HG03060 (cell line): ENCODE measurements around the gene GRIP1.
A peak's percentile ranks its signal among the peaks of the same experiment; 100 is the strongest.
"Not testable (repeated sequence)": the region's sequence is repeated elsewhere in the genome, so short reads cannot be mapped to it uniquely, and the experiment has no call there.

Experiments used
- ATAC-seq: cut with Tn5 transposase; IDR thresholded peaks from one replicate; pipeline ENCODE4 v1.9.1; 2021; ENCODE audit warnings: low read depth, moderate number of reproducible peaks; ENCODE audit not compliant: unreplicated experiment

Gene GRIP1

DNA sequence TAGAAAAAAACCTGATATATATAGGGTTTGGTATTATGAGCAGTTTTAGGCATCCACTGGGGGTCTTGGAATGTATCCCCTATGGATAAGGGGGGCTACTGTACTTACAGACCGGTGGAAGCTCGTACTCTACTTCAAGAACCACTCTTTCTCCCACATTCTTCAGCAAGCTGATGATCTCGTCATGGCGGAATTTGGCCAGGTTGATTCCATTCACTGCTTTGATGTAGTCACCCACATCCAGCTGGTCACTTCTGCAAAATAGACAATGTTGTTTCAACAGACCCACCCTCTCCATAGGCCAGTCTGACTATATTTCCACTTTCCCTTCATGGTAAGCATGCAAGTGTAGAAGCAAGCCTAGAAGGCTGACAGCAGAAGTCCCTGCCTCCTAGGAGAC lies 139.9 kb downstream of the GRIP1 start:
- no peak for ATAC-seq

DNA sequence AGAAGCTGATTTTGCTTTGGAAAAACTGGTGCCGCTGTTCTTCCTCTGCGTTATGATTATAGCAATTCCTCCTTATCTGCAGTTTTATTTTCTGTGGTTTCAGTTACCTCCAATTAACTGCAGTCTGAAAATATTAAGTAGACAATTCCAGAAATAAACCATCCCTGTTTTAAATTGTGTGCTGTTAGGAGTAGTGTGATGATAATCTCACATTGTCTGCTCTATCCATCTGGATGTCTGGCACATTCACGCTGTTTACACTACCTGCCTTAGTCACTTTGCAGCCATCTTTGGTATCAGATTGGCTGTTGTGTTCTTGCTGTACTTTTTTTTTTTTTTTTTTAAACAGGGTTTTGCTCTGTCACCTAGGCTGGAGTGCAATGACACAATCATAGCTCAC lies 141.0 kb downstream of the GRIP1 start:
- ATAC-seq: no peak

DNA sequence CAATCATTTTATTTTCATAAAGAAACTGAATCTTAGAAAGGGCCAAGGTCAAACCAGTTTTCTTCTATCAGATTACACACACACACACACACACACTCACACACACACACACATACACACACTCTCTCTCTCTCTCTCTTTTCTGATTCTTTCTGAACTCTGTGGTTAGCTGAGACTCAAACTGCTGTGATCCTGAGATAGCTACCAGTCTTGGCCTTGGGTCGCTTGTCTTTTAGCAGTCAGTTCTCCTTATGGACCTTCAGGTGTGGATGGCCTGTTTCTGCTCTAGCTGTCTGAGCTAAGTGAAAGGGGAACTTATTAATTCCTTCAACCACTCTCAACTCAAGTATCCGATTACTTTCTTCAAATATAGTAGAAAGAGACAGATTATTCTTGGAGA lies 145.1 kb downstream of the GRIP1 start:
- ATAC-seq: no peak

DNA sequence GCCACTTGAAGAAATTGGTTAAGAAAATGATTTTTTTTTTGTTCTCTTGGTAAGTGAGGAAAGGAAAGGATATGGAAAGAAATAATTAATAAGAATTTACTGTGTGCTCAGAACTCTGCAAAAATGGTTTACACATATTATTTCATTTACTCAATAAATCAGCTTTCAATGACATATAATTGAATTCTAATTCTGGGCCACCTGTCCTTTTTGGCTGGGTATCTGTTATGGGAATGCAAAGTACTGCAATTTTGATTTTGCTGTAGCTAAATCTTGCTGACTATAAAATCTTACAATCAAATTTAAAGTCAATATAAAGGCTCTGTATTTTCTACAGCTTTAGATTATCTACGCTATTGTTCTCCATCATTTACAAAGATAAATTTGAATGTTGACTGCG lies 147.1 kb downstream of the GRIP1 start:
- ATAC-seq: no peak

DNA sequence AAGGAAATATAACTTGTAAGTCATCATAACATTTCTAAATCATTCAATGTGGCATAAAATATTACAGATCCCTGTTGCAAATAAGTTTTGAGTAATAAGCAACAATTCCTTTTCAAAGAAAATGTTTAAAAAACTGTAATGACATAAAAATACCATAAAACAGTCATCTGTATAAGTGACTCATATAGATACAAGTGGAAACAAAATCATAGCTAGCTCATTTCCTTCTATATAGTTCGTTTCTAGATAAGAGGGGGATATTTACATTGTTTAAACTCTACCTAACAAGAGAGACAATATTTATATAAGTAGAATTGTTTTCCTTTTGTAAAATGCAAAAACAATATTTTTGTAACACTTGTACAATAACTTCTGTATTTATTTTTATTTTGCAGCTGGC lies 148.9 kb downstream of the GRIP1 start:
- no peak for ATAC-seq

DNA sequence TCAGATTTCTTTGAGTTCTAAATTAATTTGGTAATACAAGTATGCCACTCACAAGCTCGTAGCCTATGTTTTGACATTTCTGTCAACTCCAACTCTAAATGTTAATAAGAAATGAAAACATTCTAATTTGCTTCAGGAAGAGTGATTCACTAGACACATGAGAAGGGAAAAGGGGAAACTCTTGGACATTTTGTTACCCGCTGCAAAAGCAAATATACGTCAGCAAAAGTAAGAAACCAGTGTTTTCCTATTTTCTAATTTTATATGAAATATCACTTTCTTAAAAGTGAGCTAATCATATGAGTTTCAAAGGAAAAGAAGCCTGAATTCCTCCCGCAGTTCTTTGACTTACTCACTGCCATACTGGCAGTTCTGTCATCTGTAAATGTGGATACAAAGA lies 162.3 kb downstream of the GRIP1 start:
- no peak for ATAC-seq

DNA sequence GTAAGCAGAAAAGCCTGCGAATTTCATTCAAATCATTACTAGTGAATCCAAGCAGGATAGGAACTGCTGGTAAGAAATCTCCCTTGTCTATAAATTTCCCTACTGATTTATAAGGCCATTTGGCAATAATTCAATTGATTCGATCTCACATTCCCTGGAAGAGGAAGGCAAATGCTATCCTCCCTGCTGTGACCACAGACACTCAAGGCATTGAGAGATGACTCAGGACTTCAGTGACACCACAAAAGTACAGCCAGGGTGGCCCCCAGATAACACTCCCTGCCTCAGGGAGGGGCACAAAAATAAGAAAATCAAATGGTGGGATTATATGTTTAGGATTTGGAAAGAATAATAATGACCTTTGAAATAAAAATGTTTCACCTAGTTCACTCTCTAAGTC lies 162.7 kb downstream of the GRIP1 start:
- no peak for ATAC-seq

DNA sequence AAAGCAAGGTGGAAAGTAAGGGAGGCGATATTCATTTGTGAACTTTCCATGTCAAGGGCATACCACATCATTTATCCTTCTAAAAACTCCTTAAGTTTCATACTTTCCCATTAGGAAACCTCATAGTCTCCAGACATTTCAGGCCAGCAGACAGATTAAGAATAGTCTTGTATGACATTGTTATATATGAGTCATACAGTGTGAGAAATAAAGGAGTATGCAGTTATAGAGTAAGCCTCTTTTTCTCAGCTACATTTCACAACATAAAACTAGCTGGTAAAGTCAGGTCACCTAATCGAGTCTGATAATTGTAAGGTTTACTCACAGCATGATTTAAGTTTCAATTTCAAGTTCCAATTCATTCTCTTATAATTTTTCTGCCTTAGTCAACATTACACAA lies 164.3 kb downstream of the GRIP1 start:
- ATAC-seq: no peak

DNA sequence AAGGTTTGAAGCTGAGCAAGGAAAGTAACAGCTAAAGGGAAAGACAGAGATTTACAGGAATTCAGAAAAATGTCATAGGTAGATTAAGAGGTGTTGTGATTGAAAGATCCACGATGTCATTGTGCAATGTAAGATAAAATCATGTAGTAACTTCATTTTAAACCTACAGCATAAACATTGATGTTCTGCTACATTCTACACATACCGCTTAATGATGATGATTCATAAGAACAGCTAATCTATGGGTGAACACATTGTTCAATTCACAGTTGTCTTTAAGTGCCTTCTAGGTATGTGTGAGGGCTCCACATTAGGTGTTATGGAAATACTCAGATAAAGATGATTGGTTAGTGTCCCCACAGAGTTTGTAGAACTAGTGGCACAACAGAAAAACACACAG lies 170.9 kb downstream of the GRIP1 start:
- no peak for ATAC-seq

DNA sequence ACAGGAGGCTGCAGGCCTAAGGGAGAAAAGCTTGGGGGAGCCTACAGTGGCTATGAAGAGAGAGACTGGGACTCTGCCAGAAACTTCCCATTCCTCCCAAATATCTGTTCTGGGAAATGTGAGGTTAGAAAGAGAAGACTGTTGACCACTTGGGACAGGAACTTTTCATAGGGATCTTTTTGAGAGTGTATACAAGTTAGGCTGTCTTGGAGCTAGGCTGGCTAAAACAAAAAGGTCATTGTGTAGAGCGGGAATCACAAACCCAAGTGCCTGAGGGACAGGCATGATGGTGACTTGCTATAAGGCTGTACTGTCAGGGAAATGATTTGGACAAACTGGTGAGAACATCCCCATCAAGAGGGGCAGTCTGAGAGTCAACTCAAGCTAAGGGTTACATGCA lies 175.1 kb downstream of the GRIP1 start:
- ATAC-seq: no peak

DNA sequence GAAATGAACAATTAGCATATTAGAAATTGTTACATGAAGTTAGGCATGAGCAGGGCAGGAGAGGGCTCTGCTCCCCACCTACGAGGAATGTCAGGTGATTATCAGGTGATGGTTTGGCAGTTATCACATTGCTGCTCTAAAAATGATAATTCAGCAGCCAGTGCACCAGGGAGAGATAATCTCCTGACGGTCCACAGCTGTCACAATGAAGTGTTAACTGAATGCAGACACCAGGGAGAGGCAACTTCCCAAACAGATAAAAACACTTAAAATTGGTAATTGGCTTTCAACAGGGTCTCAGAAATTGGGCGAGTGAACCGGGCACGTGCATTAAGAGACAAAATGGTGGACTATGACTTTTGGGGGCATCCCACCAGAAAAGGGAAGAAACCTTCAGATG lies 176.0 kb downstream of the GRIP1 start:
- ATAC-seq: no peak

DNA sequence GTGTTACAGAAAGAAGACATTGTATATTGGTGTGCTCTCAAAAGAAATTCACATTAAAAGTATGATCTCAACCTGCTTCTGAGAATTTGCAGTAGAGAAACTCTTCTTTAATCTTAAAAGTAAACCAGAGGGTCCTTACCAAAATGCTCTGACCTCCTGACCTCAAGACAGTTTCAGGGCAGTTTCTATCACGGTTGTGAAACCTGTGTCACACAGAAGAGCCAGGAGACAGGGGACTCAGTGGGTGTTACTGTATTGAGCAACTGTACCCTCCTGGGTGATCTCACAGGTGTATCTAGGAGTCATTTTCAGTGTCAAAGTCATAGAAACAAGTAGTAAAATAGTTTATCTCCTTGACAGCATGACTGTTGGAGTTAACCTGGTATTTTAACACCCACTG lies 178.0 kb downstream of the GRIP1 start:
- ATAC-seq: peak; percentile 66

DNA sequence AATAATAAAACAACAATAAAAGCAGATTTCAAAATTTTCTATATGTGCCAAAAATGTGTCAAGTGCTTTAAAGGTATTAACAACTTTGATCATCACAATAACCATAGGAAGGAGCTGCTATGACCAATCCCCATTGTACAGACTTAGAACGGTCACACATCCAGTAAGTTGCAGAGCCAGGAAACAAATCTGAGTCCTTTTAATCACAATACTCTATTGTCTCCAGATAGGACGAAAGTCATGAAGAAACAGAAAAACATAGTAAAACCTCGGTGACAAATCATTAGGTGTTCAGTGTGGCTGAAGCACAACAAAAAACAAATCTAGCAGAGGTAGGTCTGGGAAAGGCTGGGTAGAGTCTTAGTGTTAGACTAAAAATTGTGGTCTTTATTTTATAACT lies 178.8 kb downstream of the GRIP1 start:
- no peak for ATAC-seq

DNA sequence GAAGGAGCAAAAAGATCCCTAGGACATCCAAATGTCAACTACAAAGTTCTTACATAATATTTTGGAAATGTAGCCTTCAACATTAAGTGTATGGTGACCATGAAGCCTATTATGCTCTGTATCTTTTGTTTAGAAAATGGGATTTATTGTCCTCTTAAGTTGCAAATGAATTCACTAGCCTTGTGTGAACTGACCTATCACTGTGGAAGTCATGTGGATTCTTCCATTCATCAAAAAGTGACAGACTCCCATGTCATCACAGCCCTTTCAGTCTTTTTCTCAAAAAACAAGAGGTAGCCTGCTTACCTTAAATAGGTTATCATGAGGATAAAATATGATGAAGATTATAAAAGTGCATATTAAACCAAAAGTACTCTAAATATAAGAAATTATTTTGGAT lies 179.9 kb downstream of the GRIP1 start:
- ATAC-seq: no peak

DNA sequence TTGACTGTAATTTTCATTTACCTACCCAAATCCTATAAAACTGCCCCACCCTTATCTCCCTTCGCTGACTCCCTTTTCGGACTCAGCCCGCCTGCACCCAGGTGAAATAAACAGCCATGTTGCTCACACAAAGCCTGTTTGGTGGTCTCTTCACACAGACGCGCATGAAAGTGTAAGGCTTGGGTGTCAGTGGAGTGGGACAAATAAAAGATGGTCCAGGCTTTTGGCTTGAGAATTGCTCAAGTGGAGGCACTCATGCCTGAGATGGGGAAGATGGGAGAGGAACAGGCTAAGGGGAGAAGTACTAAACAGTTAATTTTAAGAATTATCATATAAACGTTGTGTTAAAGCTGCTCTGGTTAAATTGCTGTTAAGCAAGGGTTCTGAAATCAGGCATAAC lies 180.8 kb downstream of the GRIP1 start:
- ATAC-seq: not testable (repeated sequence)

DNA sequence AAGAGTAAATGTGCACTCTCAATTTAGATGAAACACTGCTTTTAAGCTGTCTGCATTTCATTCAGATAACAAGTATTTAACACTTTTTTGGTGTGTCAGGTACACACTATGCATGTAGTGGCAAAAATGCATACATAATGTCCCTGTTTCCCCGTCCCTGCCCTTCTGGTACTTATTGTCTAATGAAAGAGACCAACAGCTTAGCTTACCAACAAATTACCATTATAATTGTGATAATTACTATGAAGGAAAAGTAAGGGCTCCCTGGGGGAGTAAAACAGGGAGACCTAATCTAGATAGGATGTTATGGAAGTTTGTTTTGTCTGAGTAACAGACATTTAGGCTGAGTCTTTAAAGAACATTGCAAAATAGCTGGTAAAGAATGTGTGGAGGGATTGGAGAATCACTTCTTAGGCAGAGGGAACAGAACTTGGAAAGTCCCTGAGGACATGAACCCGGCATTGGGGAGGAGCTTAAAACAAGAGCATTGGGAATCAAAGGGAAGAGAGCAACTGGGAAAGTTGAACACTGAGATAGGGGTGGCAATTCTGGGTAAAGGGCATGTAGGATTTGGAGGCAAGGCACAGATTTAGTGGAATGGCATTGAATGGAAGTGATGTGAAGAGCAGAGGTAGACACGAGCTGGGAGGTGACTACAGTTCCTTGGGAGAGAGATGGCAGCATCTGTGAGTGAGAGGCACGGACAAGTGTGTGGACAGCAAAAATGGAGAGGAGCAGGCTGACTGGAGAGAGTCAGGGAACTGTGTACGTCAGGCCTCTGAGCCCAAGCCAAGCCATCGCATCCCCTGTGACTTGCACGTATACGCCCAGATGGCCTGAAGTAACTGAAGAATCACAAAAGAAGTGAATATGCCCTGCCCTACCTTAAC lies 181.6 kb downstream of the GRIP1 start:
- ATAC-seq: no peak

DNA sequence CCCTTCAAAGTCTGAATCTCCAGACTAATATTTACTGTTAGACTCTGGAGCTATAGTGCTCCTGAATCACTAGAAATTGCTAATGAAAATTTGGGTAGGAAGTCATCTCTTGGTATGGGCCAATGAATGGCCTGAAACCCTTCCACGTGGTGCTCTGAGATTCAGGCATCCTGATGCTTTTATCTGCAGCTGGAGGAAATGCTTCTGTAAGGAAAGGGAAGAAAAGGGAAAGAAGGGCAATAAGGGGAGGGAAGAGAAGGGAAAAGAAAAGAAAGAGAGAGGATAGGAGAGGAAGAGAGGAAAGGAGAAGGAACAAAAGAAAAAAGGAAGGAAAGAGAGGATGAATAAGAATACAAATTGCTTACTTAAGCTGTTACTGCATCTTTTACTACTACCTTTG lies 182.3 kb downstream of the GRIP1 start:
- ATAC-seq: no peak

DNA sequence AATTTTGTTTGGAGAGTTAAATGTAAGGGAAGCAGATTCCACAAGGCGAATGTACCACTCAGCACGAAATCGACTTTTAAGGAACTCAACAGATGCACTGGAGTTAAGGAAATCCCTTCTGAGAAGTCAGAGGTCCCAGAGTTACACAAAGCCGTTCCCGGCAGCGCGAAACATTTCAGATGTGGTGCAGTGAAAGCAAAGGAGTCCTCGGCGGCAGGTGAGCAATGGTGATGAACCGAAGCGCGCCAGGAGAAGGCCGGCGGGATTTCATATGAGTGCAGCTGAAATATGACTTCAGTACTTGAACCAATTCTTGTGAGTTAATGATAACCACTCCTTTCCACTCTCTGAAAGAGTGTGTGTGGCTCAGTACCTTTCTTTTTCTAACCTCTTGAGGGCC lies 183.2 kb downstream of the GRIP1 start:
- ATAC-seq: no peak

DNA sequence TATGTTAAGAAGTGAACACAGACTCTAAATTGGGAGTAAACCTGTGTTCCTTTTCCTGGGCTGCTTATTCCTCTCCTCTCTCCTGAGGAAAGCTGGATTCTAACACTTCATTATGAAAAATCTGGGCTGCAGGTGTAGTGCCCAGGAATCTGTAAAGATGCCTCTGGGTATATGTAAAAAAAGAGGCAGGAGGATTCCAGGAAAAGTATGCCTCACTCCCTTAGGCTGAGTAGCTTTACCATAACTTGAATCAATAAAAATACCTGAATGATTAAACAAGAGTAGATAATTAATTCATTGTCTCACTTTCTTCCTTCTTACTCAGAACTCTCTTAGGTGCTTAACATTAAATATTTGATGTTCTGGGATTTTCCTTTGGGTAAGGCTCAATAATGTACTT lies 185.1 kb downstream of the GRIP1 start:
- ATAC-seq: no peak

DNA sequence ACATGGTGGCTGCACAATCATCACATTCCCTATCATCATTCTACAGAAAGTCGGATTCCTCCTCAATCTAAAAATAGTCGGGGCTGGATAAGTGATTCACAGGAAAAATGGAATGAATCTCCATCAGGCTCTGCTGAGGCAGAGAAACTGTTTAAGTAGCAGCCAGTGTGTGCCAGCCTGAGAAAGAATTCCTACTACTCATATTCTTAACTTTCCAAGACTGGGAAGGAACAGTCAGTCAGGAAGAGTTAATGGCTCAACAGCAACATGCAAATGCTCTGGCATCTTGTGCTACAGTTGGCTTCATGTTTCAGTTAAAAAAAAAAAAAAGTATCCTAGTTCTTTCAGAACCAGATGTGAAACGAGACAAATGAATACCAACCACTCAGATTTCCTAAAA lies 187.0 kb downstream of the GRIP1 start:
- no peak for ATAC-seq

DNA sequence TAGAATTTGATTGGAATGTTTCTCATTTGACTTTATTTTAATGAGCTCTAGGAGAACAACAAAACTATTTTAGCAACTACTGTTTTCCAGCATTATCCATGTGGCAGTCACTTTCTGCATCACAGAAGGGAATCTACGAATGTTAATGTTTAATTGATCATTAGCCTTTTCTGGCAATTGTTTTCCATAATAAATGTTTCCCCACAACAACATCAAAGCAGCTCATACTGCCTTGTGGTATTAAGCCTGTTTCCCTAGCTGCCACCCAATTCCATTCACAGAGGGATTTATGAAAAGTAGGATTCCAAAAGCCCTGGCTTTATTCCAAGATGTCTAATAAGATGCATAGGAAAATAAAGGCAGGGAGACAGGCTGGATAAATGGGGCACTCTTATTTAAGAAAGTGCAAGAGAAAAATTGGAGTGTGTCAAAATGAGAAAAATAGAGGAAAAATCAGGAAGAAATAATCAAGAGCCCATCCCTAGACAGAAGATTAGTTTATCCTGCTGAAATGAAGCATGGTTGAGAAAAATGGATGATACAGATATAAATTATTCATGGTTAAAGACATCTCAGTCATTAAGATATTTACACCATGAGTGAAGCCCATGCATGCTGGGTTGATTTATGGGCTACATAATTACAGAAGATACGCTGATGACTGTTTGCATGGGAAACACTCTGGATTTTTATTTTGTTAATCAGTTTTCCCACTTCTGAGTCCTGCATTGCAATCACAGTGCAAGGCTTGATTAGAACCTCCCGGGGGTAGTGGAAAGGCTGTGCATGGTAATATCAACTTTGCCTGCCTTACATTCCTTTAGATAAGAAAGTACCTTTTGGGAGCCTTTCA lies 196.3 kb downstream of the GRIP1 start:
- ATAC-seq: no peak

DNA sequence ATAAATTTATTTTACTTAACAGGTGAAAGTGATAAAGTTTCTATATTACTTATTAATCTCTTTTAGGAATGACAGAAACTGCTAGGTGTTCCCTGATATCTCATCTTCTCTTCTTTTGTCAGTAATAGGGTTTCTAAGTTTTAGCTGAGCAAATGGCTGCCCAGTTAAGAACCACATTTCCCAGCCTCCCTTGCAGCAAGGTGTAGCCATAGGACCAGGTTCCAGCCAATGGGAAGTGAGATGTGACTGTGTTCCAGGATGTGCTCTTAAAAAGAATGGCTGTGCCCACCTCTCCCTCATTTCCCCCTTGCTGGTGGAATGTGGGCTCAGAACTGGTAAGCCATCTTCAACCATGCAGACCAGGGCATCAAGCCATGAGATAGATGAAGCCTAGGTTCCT lies 210.9 kb downstream of the GRIP1 start:
- ATAC-seq: no peak
